ENCODE data around the gene TRIM4. TPM values are rescaled to one million over a fixed set of nuclear protein-coding genes. Genes with fewer than 3 reads are reported as not detected.

TRIM4 gene
- total RNA-seq, 2 donors from 2014 or later: 10.5 to 13.2 TPM

DNA sequence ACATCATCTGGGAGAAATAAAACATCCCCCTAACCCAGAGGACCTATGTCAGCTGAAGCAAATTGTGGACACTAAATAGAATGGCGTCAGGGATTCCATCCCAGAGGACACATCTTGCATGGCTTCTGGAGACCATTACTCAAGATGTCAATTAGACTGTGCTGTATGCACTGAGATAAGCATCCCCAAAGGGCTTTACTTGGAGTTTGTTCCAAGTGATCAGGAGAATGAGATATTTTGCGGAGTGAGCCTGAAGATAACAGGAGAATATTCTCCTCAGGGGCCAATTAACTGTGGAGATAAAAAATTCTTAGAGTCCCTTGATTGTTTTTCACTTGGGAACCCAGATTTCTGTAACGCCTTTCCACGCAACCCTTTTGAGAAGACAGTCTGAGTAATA, 38.0 kb downstream of the TRIM4 start:
- no peak overlapping the region for H3K4me3 Mint-ChIP-seq
- no peak overlapping the region for H3K9ac ChIP-seq (ENCODE audit: extremely low read depth, low read length, poor library complexity, severe bottlenecking)
- no peaks in the 10 kb centered on the region for H3K27me3 ChIP-seq (ENCODE audit: control insufficient read depth, insufficient read depth, low read length, poor library complexity, severe bottlenecking)
- peaks cover 15% of the 10 kb centered on the region for H3K9me3 ChIP-seq (ENCODE audit: control insufficient read depth, low read length)
- no peak for DNase-seq
- peaks cover 8% of the 10 kb centered on the region for H3K36me3 Mint-ChIP-seq (ENCODE audit: low read depth)
- no peak overlapping the region for H3K27ac ChIP-seq (ENCODE audit: low read depth, low read length)
- TF ChIP-seq, protein P1, sequence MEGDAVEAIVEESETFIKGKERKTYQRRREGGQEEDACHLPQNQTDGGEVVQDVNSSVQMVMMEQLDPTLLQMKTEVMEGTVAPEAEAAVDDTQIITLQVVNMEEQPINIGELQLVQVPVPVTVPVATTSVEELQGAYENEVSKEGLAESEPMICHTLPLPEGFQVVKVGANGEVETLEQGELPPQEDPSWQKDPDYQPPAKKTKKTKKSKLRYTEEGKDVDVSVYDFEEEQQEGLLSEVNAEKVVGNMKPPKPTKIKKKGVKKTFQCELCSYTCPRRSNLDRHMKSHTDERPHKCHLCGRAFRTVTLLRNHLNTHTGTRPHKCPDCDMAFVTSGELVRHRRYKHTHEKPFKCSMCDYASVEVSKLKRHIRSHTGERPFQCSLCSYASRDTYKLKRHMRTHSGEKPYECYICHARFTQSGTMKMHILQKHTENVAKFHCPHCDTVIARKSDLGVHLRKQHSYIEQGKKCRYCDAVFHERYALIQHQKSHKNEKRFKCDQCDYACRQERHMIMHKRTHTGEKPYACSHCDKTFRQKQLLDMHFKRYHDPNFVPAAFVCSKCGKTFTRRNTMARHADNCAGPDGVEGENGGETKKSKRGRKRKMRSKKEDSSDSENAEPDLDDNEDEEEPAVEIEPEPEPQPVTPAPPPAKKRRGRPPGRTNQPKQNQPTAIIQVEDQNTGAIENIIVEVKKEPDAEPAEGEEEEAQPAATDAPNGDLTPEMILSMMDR (conservative IDR thresholded peaks at IDR 0.05): no peak
- H3K36me3 ChIP-seq (ENCODE audit: control insufficient read depth, insufficient read depth, low read length): no peaks in the 10 kb centered on the region
- 93 to 95% methylated on average over 4 of the region's 4 CpGs for WGBS, 2 experiments (ENCODE audit: insufficient coverage in 1 of 2, insufficient read length in 1 of 2)
- peaks cover 20% of the 10 kb centered on the region for H3K9me3 Mint-ChIP-seq
- H3K4me1 ChIP-seq (ENCODE audit: control insufficient read depth, insufficient read depth, low read length): peaks cover 3% of the 10 kb centered on the region
- H3K4me3 ChIP-seq (ENCODE audit: low read length): no peak overlapping the region
- H3K27ac Mint-ChIP-seq: no peak overlapping the region
- peaks cover 5% of the 10 kb centered on the region for H3K27me3 Mint-ChIP-seq (ENCODE audit: insufficient read depth)
- H3K4me1 Mint-ChIP-seq: peaks cover 6% of the 10 kb centered on the region

DNA sequence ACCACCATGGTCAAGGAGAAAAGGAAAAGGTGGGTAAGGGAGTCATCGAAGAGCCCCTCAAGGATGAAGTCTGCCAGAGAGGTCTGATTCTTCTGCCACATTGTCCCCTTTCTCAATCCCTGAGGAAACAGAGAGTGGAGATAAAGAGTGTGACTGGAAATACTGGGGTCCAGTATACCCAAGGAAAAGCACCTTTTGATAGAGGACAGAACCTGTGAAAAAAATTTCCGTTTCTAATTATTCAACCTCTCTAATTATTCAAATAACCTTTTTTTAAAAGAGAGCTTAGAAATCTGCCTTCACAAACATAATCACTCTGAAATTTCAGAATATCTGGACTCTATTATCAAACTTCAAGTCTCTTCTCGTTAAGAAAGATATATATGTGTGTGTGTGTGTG, 42.4 kb downstream of the TRIM4 start, which contains the start of gene OR2AE1:
Gene OR2AE1 (minus strand): TSS at position 101 of the 400 bp plus-strand sequence. CDS start 0 bp downstream, at position 101.
- H3K4me1 ChIP-seq (ENCODE audit: control insufficient read depth, insufficient read depth, low read length): peaks cover 3% of the 10 kb centered on the region
- no peak for DNase-seq
- H3K27me3 ChIP-seq (ENCODE audit: control insufficient read depth, insufficient read depth, low read length, poor library complexity, severe bottlenecking): no peaks in the 10 kb centered on the region
- 93% methylated on average over 2 of the region's 3 CpGs; no CpG with 5 or more reads in 1 of the 2 experiments for WGBS, 2 experiments (ENCODE audit: insufficient coverage in 1 of 2, insufficient read length in 1 of 2)
- H3K27ac ChIP-seq (ENCODE audit: low read depth, low read length): no peak within 1 kb of the TSS
- H3K27ac Mint-ChIP-seq: no peak within 1 kb of the TSS
- no peaks in the 10 kb centered on the region for H3K9me3 ChIP-seq (ENCODE audit: control insufficient read depth, low read length)
- no peaks in the 10 kb centered on the region for H3K36me3 Mint-ChIP-seq (ENCODE audit: low read depth)
- no peaks in the 10 kb centered on the region for H3K27me3 Mint-ChIP-seq (ENCODE audit: insufficient read depth)
- H3K4me3 Mint-ChIP-seq: no peak within 1 kb of the TSS
- H3K4me3 ChIP-seq (ENCODE audit: low read length): no peak within 1 kb of the TSS
- H3K36me3 ChIP-seq (ENCODE audit: control insufficient read depth, insufficient read depth, low read length): no peaks in the 10 kb centered on the region
- no peak within 1 kb of the TSS for H3K9ac ChIP-seq (ENCODE audit: extremely low read depth, low read length, poor library complexity, severe bottlenecking)
- peaks cover 10% of the 10 kb centered on the region for H3K4me1 Mint-ChIP-seq
- peaks cover 3% of the 10 kb centered on the region for H3K9me3 Mint-ChIP-seq
- TF ChIP-seq, protein P1 (conservative IDR thresholded peaks at IDR 0.05): no peak

GRCh38 chr7:99876491-99876890, 42.8 kb downstream of the TRIM4 start:
- Histone ChIP-seq H3K4me3 (ENCODE audit: low read length) (no peak overlapping the region), H3K4me1 (ENCODE audit: control insufficient read depth, insufficient read depth, low read length) (peaks cover 3% of the 10 kb centered on the region), H3K27ac (ENCODE audit: low read depth, low read length) (no peak overlapping the region), H3K9ac (ENCODE audit: extremely low read depth, low read length, poor library complexity, severe bottlenecking) (no peak overlapping the region), H3K9me3 (ENCODE audit: control insufficient read depth, low read length) (no peaks in the 10 kb centered on the region), H3K36me3 (ENCODE audit: control insufficient read depth, insufficient read depth, low read length) (no peaks in the 10 kb centered on the region), H3K27me3 (ENCODE audit: control insufficient read depth, insufficient read depth, low read length, poor library complexity, severe bottlenecking) (no peaks in the 10 kb centered on the region)
- Mint-ChIP-seq H3K27ac (no peak overlapping the region), H3K4me1 (peaks cover 10% of the 10 kb centered on the region), H3K27me3 (ENCODE audit: insufficient read depth) (no peaks in the 10 kb centered on the region), H3K4me3 (no peak overlapping the region), H3K36me3 (ENCODE audit: low read depth) (no peaks in the 10 kb centered on the region), H3K9me3 (peaks cover 3% of the 10 kb centered on the region)
- TF ChIP-seq, protein P1 (conservative IDR thresholded peaks at IDR 0.05): no peak
- WGBS, 2 experiments (ENCODE audit: insufficient coverage in 1 of 2, insufficient read length in 1 of 2): 85% methylated on average over 5 of the region's 5 CpGs
- no peak for DNase-seq

Measured in endodermal cell (in vitro differentiated cells).